GM19328 (cell line): ENCODE results near the gene MRPL41.
"Not testable (repeated sequence)": the region's sequence is repeated elsewhere in the genome, so short reads cannot be mapped to it uniquely, and the experiment has no call there.

Source experiments
- ATAC-seq: cut with Tn5 transposase; IDR thresholded peaks from one replicate; pipeline ENCODE4 v1.9.1; 2021; ENCODE audit warnings: mild to moderate bottlenecking, moderate library complexity; ENCODE audit not compliant: unreplicated experiment

Gene MRPL41

DNA sequence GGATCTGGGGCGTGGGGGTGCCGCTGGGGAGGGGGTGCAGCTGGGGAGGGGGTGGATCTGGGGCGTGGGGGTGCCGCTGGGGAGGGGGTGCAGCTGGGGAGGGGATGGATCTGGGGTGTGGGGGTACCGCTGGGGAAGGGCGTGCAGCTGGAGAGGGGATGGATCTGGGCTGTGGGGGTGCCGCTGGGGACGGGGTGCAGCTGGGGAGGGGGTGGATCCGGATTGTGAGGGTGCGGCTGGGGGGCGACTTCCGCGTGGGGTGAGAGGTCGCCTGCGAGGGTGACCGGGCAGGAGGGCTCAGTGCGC lies 768 bp upstream of the MRPL41 start:
- ATAC-seq: not testable (repeated sequence)

DNA sequence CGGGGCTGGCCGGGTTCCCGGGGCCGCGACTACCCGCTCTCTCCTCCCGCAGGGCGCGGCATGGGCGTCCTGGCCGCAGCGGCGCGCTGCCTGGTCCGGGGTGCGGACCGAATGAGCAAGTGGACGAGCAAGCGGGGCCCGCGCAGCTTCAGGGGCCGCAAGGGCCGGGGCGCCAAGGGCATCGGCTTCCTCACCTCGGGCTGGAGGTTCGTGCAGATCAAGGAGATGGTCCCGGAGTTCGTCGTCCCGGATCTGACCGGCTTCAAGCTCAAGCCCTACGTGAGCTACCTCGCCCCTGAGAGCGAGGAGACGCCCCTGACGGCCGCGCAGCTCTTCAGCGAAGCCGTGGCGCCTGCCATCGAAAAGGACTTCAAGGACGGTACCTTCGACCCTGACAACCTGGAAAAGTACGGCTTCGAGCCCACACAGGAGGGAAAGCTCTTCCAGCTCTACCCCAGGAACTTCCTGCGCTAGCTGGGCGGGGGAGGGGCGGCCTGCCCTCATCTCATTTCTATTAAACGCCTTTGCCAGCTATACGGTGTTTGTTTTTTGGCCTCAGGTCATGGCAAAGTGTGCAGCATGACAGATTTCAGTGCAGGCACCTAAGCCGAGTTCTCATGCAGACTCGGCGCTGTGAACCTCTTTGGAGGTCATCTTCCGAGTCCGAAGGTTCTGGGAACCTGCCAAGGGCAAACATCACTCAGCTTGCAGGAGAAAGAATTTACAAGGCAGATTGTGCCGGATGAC lies 516 bp downstream of the MRPL41 start:
- peak; percentile 17 for ATAC-seq

DNA sequence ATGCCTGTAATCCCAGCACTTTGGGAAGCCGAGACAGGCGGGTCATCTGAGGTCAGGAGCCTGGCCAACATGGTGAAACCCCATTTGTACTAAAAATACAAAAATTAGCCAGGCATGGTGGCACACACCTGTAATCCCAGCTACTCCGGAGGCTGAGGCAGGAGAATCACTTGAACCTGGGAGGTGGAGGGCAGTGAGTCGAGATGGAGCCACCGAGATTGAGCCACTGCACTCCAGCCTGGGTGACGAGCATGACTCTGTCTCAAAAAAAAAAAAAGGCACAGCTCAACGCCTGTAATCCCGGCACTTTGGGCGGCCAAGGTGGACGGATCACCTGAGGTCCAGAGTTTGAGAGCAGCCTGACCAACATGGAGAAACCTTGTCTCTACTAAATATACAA lies 2.0 kb downstream of the MRPL41 start:
- not testable (repeated sequence) for ATAC-seq

DNA sequence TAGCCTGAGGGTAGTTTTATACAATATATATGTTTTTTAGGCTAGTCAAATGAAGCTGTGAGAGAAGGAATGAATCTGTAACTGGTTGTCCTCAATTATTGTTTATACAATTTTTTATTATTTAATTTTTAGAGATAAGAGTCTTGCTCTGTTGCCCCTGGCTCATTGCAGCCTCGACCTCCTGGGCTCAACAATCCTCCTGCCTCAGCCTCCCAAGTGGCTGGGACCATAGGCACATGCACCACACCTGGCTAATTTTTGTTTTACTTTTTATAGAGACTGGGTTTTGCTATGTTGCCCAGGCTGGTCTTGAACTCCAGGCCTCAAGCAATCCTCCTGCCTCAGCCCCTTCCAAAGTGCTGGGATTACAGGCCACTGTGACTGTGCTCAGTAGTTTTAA lies 2.7 kb downstream of the MRPL41 start:
- no peak for ATAC-seq

DNA sequence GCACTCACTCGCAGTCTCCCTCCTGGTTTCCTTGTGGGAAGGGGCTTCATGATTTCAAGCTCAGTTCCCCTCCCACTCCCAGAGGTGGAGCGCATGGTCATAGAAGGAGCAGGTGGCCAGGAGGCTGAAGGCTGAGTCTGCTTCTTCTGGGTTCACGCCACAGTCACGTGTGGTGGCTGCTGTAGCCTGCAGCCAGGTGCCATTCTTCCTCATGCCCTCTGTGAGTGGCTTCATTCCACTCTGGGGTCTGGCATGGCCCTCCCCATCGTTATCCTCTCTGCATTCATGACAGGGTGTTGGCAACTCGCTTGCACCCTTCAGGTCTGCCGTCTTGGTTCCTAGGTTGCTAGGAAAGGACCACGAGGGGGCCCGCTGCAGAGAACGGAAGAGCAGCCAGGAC lies 3.5 kb downstream of the MRPL41 start:
- ATAC-seq: no peak

DNA sequence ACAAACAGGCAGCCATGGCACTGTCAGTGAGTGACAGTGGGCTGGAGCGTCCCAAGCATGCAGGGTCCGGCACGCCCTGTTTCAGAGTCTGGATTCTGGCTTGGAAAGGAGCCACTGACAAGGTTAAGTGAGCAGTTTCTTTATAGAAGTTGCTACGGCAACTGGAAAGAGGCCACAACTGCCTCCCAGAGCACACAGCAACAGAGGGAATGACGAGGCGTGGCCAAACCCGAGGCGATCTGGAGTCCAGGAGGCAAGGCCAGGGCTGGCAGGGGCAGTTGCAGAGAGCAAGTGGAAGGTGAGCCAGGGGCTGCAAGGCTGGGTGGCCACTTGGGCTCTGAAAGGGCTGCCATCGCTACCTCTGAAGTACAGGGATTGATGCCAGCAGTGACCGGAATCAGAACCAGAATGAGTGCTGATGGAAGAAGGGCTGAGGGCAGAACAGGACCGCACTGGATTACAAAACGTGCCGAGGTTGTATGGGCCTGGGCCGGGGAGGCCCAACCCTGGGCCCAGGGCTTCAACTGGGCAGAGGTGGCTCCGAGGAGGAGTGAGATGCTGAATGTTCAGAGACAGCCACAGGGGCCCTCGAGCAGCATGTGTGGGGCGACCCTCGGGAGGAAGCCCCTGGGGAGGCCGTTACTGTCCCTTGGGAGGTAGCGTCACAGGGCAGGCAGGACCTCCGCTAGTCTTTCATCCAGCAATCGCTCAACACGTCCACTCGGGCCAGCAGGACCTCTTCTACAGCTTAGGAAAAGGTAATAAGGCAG lies 4.6 kb downstream of the MRPL41 start:
- ATAC-seq: no peak

DNA sequence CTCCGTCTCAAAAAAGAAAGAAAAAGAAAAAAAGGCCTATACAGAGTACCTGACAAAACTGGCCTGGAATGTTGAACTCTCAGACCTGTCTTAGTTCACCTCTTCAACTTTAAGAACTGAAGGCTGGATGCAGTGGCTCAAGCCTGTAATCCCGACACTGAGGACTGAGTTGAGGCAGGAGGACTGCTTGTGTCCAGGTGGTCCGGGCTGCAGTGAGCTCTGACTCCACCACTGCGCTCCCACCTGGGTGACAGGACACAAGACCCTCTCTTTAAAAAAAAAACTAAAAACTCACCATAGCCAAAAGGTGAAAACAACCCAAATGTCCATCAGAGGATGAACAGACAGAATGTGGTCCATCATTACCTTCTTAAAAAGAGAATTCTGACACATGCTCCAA lies 6.4 kb downstream of the MRPL41 start:
- ATAC-seq: no peak

DNA sequence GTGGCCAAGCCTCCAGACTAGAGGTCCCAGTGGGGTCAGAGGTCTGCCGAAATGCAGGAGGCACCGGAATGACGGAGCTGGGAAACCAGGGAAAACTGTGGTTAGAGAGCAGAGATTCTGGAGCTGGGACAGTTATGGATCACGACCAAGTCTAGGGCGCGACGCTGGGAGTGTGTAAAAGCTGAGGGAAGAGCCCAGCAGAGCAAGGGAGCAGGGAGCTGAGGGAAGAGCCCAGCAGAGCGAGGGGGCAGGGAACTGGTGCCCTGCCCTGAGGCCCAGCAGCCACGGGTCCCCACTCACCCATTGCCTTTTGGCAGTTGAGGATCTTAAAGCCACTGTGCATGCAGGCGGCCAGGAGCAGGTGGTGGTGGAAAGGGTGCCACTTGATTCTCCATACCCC lies 12.5 kb downstream of the MRPL41 start:
- ATAC-seq: no peak

DNA sequence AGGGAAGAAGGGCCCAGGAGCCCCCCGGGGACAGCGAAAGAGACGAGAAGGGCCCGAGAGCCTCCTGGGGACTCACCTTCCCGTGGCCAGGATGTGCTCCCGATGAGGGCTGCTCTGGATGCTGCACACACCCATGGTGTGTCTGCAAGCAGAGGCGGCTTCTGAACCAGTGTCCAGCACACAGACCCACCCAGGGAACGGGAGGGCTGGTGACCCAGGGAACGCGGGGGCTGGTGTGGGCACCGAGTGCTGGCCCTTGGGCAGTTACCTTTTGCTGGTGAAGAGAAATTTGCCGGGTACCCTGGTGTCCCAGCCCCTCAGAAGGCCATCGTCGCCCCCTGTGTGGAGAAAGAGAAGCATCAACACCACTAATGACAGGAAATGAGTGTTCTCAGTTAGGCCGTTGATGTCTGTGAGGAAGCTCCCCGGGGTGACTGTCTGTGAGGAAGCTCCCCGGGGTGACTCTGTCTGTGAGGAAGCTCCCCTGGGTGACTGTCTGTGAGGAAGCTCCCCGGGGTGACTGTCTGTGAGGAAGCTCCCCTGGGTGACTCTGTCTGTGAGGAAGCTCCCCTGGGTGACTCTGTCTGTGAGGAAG lies 13.2 kb downstream of the MRPL41 start:
- no peak for ATAC-seq

DNA sequence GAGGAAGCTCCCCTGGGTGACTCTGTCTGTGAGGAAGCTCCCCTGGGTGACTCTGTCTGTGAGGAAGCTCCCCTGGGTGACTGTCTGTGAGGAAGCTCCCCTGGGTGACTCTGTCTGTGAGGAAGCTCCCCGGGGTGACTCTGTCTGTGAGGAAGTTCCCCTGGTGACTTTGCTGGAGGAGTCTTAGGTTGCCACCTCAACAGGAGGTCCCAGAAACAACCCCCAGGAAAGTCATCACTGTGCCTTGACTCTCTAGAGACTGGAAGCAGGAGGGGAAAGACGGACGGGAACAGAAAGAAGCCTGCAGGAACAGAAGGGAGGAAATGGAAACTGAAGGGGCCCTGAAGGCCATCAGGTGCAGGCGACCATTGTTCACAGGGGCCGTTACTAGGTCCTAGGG lies 16.8 kb downstream of the MRPL41 start:
- not testable (repeated sequence) for ATAC-seq

DNA sequence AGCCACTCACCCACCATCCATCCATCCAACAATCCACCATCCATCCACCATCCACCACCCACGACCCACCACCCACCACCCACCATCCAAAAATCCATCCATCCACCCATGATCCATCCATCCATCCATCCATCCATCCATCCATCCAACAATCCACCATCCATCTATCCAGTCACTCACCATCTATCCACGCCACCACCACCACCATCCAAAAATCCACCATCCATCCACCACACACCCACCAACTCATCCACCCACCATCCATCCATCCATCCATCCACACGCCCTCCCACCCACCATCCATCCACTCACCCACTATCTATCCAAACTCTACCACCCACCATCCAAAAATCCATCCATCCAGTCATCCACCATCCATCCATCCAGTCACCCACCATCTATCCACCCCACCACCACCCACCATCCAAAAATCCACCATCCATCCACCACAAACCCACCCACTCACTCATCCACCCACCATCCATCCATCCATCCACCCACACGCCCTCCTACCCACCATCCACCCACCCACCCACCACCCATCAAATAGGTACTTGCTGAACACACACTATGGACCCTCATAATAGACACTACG lies 18.0 kb downstream of the MRPL41 start:
- no peak for ATAC-seq

DNA sequence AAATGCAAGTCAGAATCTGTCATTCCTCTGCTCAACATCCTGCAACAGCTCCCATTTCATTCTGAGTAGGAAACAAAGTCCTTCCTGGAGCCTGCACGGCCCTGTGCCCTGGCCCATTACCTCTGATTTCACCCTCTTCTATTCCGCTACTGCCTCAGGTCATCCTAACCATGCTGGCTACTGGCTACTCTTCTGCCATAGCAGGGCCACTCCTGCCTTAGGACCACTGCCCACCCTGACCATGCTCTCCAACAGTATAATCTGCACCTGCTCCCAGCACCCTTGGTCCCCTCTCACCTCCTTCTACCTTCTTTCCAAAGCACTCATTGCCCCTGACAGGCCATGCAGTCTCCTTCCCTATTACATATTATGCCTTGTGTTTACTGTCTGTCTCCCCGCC lies 18.9 kb downstream of the MRPL41 start:
- no peak for ATAC-seq

DNA sequence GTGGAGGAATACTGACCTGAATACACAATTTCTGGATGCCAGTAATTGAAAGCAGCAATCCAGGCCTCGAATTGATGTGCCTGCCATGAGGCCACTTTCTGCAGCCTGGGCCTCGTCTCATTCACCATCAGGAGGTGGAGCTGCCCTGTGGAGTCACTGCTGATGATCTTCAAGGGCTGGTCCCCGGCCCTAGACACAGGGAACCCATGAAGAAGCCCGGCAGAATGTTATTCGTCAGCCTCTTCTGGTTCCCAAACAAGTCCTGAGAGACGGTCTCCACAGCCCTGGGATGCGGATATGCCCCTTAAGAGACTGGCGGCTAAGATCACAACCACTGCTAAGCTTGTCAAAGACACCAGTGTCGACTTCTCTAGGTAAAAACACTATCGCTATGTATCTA lies 22.5 kb downstream of the MRPL41 start:
- ATAC-seq: no peak

DNA sequence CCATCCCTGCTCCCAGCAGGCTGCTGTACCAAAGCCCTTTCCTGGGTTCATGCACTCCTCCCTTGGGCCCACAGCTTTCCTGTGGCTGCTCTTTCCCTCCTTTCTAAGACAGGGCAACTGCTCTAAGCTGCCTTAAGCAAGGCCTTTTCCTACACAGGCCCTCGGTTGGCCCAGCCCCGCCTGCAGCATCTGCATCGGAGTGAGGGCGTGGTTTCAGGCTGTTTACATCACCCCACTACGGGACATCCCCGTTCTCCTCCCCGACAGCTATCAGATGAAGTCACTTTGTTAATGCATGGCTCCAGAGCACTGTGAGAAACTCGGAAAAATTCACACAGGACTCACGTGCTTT lies 23.7 kb downstream of the MRPL41 start:
- ATAC-seq: no peak

DNA sequence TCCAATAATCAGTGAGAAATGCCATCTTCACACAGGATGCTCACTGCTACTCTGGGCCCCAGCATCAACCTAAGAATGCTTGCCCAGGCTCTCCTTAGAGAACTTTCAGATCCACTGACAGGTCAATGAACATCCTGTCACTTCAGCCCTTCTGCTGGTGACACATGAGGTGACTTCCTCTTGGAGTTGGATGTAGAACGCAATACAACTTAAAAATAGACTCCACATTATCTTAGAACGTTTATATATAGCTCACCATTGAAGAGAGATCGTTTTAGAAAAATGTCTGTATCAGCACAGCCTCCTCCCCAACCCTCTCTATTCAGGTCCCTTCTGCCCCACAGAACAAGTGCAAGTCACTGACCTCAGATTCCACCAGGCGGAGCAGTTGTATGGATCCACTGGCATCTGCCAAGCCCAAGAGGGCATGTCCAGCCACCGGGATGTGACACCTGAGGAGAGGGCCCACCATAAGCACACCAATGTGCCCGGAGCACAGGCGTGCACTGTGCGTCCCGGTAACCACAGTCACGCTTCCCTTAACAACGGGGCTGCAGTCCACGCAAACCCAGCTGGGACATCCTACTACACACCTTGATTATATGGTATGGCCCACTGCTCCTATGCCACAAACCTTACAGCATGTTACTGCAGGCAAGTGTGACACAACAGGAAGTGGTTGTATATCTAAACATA lies 24.2 kb downstream of the MRPL41 start:
- no peak for ATAC-seq

DNA sequence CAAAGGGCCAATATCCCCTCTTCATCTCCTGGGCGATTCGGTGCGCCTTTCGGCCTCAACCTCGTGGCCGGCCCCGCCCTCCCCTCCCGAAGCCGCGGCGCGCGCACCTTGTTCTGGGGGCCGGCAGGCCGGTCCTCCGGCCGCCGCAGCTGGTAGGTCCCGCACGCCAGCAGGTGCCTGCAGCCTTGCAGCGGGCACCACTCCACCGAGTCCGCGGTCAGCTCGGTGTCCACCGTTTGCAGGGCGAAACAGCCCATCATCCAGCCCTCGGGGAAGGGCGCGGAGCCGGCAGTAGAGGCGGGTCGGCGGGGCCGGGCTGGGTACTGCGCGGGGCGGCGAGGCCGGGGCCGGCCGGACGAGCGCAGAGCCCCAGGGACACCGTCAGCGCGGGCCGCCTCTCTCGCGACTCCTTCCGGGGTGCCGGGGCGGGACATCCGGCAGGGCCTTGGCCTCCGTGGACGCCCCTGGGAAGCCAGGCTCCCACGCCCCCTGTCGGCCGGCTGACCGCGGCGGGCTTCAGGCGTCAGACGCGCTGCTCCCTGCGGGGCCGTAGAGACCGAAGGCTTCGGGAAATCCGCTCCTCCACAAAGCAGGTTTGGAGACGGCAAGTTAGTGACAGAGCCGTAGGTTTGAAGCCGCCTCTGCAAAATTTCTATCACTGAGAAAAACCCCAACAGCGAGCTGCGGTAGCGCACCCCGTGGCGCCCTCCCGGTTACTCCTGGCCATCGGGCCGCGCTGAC lies 27.0 kb downstream of the MRPL41 start, which contains the start of gene DPH7:
TSS of gene DPH7 (minus strand) at position 408 of the 741 bp plus-strand sequence. CDS start at position 260, 148 bp downstream.
- ATAC-seq: peak; percentile 79

DNA sequence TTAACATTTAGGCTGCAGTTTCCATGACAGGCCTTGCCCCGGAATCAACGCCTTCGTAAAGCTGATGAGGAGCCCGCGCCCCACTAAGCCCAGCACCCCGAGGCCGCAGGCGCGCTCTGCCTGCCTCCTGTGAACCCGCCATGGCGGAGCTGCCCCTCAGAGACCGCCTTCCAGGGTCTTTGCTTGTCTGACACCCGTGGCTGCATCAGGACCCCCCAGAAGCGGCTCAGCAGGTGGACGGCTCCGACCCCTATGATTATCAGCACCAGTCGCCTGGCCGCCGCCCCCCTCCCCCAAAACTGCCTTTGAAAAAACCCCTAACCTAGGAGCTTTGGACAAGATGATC lies 27.6 kb downstream of the MRPL41 start:
- no peak for ATAC-seq

DNA sequence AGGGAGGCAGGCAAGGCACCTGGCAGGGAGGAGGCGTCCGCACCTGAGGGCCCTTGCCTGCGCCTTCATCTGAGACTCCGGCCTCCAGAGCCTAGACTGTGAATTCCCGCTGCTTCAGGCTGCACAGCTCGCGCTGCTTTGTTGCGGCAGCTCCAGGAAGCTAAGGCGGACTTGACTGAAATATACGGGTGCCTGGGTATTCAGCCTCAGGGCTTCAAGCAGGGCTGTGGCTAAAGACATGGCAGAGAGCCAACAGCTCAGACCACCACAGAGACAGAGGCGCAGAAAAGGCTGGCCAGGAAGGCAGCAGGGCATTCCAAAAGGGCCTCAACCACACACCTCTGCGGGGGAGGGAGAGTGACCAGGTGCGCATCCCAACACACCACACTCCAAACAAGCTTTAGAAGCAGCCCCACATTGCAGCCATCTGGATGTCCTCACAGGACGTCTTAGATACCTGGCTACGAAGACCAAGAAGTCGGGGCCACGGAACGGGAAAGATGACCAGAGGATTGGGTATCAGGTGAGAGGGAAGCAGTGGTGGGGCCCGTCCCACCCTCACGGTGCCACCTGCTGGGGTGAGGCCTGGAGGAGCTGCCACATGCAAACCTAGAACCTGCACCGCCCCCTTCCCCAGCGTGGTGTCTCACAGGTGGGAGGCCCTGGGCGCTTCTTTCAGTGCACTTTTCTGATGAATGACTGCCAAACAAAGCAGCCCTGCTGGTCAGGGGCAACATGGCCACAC lies 28.7 kb downstream of the MRPL41 start:
- ATAC-seq: no peak

DNA sequence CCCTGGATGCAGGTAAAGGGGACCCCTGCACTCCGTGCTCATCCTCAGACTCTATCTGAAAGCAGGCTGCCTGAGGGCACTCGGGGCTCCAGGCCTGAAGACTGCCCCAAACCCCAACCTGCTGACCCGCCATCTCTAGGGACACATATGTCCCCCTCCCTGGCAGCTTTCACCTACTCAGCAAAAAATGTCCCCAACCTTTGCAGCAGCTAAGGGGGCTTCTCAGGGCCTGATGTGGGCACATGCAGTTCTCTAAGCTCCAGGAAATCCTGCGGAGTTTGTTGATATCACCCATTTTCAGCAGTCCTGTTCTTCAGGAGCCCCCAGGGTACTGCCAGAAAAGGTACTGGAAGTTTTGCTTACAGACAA lies 29.3 kb downstream of the MRPL41 start:
- ATAC-seq: no peak
